ENCODE results near the gene ACOT8. TPM values are rescaled to one million over a fixed set of nuclear protein-coding genes. Genes with fewer than 3 reads are reported as not detected.

Gene ACOT8
- total RNA-seq, 1 donor from 2014 or later: 14.0 TPM

- no peak for ATAC-seq
Measured at GRCh38 chr20:45851501-45851900, 5.7 kb downstream of the ACOT8 start.

GRCh38 chr20:45850926-45851325, 6.3 kb downstream of the ACOT8 start:
- ATAC-seq: no peak

DNA sequence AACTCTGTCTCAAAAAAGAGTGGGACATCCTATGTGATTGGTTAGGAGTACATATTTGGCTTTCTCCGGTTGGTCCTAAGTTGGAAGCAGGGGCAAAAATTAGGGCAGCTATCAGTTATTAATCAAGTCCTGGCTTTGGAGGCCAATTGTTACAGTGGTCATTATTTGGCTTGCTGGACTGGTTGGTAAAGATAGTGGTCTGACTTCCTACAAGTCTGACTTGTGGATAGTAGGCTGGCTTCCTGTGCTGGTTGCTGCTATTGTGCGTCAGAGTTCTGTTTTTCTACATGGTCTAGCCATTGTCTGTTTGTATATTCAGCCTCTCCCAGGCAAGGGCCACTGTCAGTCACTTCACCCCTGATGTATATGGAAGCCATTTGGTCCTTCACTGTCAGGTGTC, 7.0 kb downstream of the ACOT8 start:
- ATAC-seq: no peak

GRCh38 chr20:45848969-45849582, 8.1 kb downstream of the ACOT8 start:
- no peak for ATAC-seq

DNA sequence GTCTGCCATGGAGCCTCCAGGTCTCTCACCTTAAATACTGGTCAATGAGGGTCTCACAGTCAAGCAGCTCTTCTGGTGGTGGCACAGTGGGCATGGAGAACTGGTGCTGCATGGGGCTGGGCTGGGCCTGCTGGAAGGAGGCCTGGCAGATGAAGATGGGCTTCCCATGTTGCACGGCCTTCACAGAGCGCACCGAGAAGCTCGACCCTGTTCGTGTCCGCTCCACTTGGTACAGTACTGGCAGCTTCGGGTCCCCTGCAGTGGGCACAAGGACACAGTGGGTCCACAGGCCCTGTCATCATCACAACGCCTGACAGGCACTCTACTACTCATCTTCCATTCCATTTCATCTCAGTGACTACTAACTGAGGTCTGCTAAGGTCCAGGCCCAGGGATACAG, 8.8 kb downstream of the ACOT8 start:
- no peak for ATAC-seq

- no peak for ATAC-seq
Measured at GRCh38 chr20:45845452-45845851, 11.7 kb downstream of the ACOT8 start.

- ATAC-seq: no peak
Measured at GRCh38 chr20:45843506-45843905, 13.7 kb downstream of the ACOT8 start.

- ATAC-seq: no peak
Measured at GRCh38 chr20:45842169-45842812, 14.9 kb downstream of the ACOT8 start.

DNA sequence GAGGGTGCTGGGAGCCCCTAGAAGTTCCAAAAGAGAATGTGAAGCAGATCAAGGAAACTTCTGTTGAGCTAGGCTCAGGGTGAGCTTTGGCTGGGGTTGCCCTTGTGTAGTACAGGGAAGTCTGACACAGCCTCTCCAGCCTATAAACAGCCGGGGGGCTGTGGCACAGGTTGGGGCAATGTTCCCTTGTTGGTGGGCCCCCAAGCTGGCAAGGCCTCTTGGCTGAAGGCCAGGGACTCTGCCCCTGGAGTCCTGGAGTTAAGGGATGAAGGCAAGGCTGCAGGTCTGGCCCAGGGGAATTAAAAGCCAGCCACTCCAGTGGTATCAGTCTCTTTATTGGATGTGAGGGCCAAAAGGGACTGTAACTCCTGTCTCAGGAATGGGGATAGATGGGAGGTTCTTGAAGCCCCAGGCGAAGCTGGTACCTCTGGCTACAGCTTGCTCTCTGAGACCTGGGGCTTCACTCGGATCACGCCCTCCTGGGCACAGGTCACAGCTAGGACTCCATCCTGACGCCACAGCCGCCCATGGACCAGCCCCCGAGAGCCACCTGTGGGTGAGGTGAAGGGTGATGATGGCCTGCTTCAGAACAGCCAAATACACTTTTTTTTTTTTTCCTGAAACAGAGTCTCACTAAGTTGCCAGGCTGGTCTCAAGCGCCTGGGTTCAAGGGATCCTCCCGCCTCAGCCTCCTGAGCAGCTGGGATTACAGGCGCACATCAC, 15.6 kb downstream of the ACOT8 start:
- no peak for ATAC-seq

GRCh38 chr20:45840700-45841198, 16.4 kb downstream of the ACOT8 start:
- peak; percentile 8 for ATAC-seq

GRCh38 chr20:45836841-45837240, 20.4 kb downstream of the ACOT8 start:
- ATAC-seq: no peak

DNA sequence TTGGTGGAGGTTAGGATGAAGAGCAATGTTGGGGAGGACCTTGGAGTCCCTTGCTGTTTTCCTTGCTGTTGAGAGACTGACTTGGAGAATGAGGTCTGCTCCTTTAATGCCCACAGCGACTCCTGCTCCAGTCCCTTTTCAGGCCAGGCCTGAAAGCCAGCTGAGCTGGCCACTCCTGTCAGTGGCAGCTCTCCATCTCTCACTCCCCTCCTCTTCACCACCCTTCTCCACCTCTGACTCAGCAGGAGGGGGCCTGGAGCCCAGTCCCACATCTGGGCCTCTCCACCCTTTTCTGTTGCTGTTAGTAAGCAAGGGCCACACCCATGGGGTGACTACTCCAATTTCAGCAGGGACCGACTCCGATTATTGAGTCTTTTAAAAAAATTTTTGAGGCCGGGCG, 21.4 kb downstream of the ACOT8 start:
- peak; percentile 49 for ATAC-seq

- no peak for ATAC-seq
Measured at GRCh38 chr20:45835329-45835765, 21.8 kb downstream of the ACOT8 start.

GRCh38 chr20:45834797-45835161, 22.4 kb downstream of the ACOT8 start:
- ATAC-seq: no peak

DNA sequence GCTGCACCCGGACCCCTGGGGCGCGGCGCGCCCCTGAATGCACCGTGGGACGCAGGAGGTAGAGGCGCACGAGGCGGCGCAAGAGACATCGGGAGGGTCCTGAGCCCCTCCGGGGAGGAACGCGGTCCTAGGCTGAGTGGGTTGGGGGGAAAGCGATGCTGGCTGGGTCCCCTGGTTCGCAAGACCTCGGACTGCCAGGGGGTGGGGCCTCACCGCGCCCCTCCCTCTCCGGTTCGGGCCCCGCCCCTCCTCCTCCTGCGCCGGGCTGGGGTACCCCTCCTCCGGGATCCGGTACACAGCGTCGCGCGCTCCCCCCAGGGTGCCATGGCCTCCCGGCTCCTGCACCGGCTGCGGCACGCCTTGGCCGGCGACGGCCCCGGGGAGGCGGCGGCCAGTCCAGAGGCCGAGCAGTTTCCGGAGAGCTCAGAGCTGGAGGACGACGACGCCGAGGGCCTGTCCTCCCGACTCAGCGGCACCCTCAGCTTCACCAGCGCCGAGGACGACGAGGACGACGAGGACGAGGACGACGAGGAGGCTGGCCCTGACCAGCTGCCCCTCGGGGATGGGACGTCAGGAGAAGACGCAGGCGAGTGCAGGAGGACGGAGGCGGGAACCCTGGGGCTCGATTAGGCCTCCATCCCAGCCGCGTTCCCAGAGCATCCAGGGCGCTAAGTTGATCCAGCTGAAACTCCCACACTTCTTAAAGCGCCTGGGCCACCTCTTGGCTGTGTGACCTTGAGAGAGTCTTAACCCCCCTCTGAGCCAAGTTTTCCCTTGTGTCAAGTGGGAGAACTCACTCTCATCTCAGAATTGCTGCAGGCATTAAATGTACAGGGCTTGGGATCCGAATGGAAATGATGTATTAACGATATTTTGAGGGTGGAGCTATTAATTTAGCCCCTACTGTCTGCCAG, 23.1 kb downstream of the ACOT8 start:
- peak; percentile 69 for ATAC-seq

DNA sequence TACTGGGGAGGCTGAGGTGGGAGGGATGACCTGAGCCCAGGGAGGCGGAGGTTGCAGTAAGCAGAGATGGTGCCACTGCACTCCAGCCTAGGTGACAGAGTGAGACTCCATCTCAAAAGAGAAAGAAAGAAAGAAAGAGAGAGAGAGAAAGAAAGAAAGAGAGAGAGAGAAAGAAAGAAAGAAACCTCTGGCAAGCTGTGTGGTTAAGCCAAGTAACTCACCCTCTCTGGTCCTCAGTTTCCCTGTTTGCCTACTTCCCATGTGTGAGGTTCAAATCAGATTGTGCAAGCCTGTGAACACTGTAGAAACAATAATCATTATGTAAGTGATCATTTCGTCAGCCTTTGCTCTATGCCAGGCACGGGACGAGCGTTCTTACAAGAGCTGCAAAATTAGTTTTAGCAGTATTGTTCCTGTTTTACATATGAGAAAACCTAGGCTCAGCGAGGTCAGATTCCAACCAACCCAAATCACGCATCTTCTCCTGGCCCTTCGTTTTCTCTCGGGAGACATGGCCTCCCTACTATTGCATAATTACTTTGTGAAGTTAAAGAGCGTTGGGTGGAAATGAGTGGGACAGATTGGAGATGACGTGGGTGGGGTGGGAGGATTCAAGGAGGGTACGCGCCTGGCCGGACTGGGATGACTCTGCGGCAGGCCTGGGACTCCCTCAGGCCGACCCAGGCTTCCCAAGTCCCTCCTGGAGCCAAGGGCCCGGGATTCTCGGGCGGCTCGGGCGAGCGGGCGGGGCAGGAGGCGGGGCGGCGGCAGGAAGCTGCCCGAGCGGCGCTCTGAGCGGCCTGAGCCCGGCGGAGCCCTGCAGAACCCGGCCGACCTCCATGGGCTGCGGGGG, 23.9 kb downstream of the ACOT8 start, which contains the start of gene SNX21:
Gene SNX21, plus strand, starts transcription at position 770 of the 853 bp plus-strand sequence. CDS start 121 bp downstream, outside the sequence.
- ATAC-seq: peak; percentile 73

DNA sequence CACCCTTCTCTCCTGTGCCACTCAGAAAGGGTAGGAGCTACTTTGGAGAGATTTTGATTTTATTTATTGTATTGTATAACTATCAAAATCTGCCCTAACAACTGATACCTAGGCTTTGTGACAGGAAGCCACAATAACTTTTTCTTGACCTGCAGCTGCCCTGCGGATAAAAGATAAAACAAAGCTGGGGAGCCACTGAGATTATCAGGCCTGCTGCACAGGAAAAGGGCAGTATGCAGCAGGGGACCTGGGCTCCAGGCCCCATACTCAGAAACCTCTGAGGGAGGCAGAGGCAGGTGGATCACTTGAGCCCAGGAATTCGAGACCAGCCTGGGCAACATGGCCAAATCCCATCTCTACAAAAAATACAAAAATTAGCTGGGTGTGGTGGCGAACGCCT, 24.6 kb downstream of the ACOT8 start:
- no peak for ATAC-seq

DNA sequence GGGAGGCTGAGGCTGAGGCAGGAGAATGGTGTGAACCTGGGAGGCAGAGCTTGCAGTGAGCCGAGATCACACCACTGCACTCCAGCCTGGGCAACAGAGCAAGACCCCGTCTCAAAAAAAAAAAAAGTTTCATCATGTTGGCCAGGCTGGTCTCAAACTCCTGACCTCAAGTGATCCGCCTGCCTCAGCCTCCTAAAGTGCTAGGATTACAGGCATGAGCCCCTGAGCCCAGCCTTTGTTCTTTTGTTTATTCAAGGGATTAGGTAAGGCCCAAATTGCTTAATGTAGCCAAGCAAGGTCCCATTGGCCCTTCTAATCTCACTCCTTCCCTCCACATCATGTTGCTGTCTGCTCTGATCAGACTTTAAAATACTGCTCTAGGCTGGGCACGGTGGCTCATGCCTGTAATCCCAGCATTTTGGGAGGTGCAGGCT, 27.5 kb downstream of the ACOT8 start:
- ATAC-seq: peak; percentile 44

DNA sequence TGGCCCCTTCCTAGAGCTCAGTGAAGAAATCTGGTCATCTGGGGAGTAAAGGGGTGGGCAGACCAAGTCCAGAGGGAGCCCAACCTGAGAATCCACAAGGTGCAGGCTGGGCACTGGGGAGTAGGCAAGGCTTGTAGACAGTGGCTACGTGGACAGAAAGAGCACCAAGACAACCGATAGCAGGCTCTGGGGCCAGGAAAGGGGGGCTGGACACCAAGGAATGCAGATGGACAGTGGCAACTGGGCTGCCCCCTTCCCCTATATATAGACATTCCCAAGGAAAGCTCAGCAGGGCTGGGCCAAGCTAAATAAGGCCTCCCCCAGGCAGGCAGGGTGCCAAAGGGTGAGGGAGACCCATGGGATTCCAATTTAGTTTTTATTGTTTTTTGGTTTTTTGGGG, 28.6 kb downstream of the ACOT8 start:
- no peak for ATAC-seq

GRCh38 chr20:45827712-45828111, 29.5 kb downstream of the ACOT8 start:
- no peak for ATAC-seq

- no peak for ATAC-seq
Measured at GRCh38 chr20:45827030-45827652, 30.1 kb downstream of the ACOT8 start, which contains the start of gene TNNC2. Gene TNNC2 (minus strand): TSS chr20:45827312. CDS start chr20:45827248, 64 bp downstream.
